ENCODE results near the gene UQCRHL. TPM values are rescaled to one million over a fixed set of nuclear protein-coding genes. Genes with fewer than 3 reads are reported as not detected.
"Not testable (repeated sequence)": the region's sequence is repeated elsewhere in the genome, so short reads cannot be mapped to it uniquely, and the experiment has no call there.

UQCRHL gene
- total RNA-seq, 2 donors from 2014 or later, result 0.81 to 0.99 TPM

- no peak for ATAC-seq (ENCODE audit: insufficient number of reproducible peaks, low FRiP score, low read depth)
- H3K27ac ChIP-seq, result peak overlapping the region; percentile 99
- no peaks in the 10 kb centered on the region for H3K27me3 ChIP-seq (replicated peaks; ENCODE audit: insufficient read depth)
- DNase-seq (ENCODE audit: low spot score), result no peak
- H3K4me1 ChIP-seq (ENCODE audit: control insufficient read depth in 1 of 2, low read depth in 2 of 2), result peaks cover 3 to 26% of the 10 kb centered on the region in 2 donors
- no peaks in the 10 kb centered on the region for H3K36me3 ChIP-seq
- H3K9me3 ChIP-seq, result no peaks in the 10 kb centered on the region
- no peak for TF ChIP-seq CTCF (IDR thresholded peaks at IDR 0.05)
- H3K4me3 ChIP-seq, result peak overlapping the region; percentile 85
These were observed 29.6 kb upstream of the UQCRHL start for GRCh38 chr1:15836772-15837669.

- DNase-seq (ENCODE audit: low spot score); ATAC-seq (ENCODE audit: insufficient number of reproducible peaks, low FRiP score, low read depth); H3K27me3 ChIP-seq (replicated peaks; ENCODE audit: insufficient read depth); H3K9me3 ChIP-seq; H3K36me3 ChIP-seq: not testable (repeated sequence)
- Histone ChIP-seq H3K4me1 (ENCODE audit: control insufficient read depth in 1 of 2, low read depth in 2 of 2) (peaks cover 5 to 32% of the 10 kb centered on the region in 2 donors), H3K4me3 (peak overlapping the region; percentile 85), H3K27ac (peak overlapping the region; percentile 99)
These were observed 29.0 kb upstream of the UQCRHL start for GRCh38 chr1:15836511-15836771.

GRCh38 chr1:15835741-15836510, 28.5 kb upstream of the UQCRHL start:
- peak overlapping the region; percentile 99 to 100 for H3K27ac ChIP-seq
- H3K27me3 ChIP-seq (replicated peaks; ENCODE audit: insufficient read depth), result no peaks in the 10 kb centered on the region
- TF ChIP-seq CTCF (IDR thresholded peaks at IDR 0.05), result no peak
- H3K4me1 ChIP-seq (ENCODE audit: control insufficient read depth in 1 of 2, low read depth in 2 of 2), result peaks cover 5 to 33% of the 10 kb centered on the region in 2 donors
- no peaks in the 10 kb centered on the region for H3K9me3 ChIP-seq
- H3K4me3 ChIP-seq, result peak overlapping the region; percentile 85
- DNase-seq (ENCODE audit: low spot score) (peak; percentile 98), ATAC-seq (ENCODE audit: insufficient number of reproducible peaks, low FRiP score, low read depth) (peak; percentile 89)
- H3K36me3 ChIP-seq, result no peaks in the 10 kb centered on the region

GRCh38 chr1:15835205-15835740, 27.8 kb upstream of the UQCRHL start:
- H3K9me3 ChIP-seq, result no peaks in the 10 kb centered on the region
- peaks cover 8 to 38% of the 10 kb centered on the region in 2 donors for H3K4me1 ChIP-seq (ENCODE audit: control insufficient read depth in 1 of 2, low read depth in 2 of 2)
- no peak for TF ChIP-seq CTCF (IDR thresholded peaks at IDR 0.05)
- H3K27me3 ChIP-seq (replicated peaks; ENCODE audit: insufficient read depth), result no peaks in the 10 kb centered on the region
- ATAC-seq (ENCODE audit: insufficient number of reproducible peaks, low FRiP score, low read depth) (no peak), DNase-seq (ENCODE audit: low spot score) (no peak)
- no peaks in the 10 kb centered on the region for H3K36me3 ChIP-seq
- H3K4me3 ChIP-seq, result peak overlapping the region; percentile 85
- H3K27ac ChIP-seq, result peak overlapping the region; percentile 99 to 100

- ATAC-seq (ENCODE audit: insufficient number of reproducible peaks, low FRiP score, low read depth) (peak; percentile 19), DNase-seq (ENCODE audit: low spot score) (peak; percentile 34)
- H3K4me1 ChIP-seq (ENCODE audit: control insufficient read depth in 1 of 2, low read depth in 2 of 2), result peaks cover 8 to 43% of the 10 kb centered on the region in 2 donors
- no peaks in the 10 kb centered on the region for H3K9me3 ChIP-seq
- H3K36me3 ChIP-seq, result no peaks in the 10 kb centered on the region
- no peak for TF ChIP-seq CTCF (IDR thresholded peaks at IDR 0.05)
- H3K27me3 ChIP-seq (replicated peaks; ENCODE audit: insufficient read depth), result no peaks in the 10 kb centered on the region
- H3K4me3 ChIP-seq, result peak overlapping the region; percentile 85
- peak overlapping the region; percentile 99 to 100 for H3K27ac ChIP-seq
These were observed 27.2 kb upstream of the UQCRHL start for GRCh38 chr1:15834406-15835204.

All from thoracic aorta (tissue), 2 donors.